Activated CD4-positive, CD25-positive, alpha-beta regulatory T cell (primary cell): ENCODE results near the gene PFAS.

Experiments
- DNase-seq, 4 experiments: peaks; one replicate each; lab custom pipeline; 2025; lab: John Stamatoyannopoulos, UW

The PFAS gene

GRCh38 chr17:8310601-8311123, 61.6 kb downstream of the PFAS start:
- no peak for DNase-seq

- DNase-seq, result no peak
Observed at GRCh38 chr17:8311131-8311790, 62.2 kb downstream of the PFAS start.

GRCh38 chr17:8312251-8312650, 63.2 kb downstream of the PFAS start:
- DNase-seq, result no peak

GRCh38 chr17:8312726-8313600, 63.9 kb downstream of the PFAS start:
- DNase-seq, result no peak

- DNase-seq, result no peak
Observed at GRCh38 chr17:8314797-8315763, 66.0 kb downstream of the PFAS start.

- DNase-seq, result no peak
Observed at GRCh38 chr17:8315764-8316217, 66.7 kb downstream of the PFAS start.

- no peak for DNase-seq
Observed at GRCh38 chr17:8318010-8318935, 69.2 kb downstream of the PFAS start.
